H1 (cell line): ENCODE data around the gene UBAC1. TPM values are rescaled to one million over a fixed set of nuclear protein-coding genes. Genes with fewer than 3 reads are reported as not detected.

Source experiments
- GABPA ChIP-seq: IDR thresholded peaks from 2 replicates; pipeline ENCODE4 v1.6.1; 2011; ENCODE audit warnings: mild to moderate bottlenecking, low read length, moderate library complexity, borderline replicate concordance; ENCODE audit not compliant: insufficient read depth
- POLR2A ChIP-seq, 2 experiments: IDR thresholded peaks; 1 replicate in 1 of 2; 2 replicates in 1 of 2; pipeline ENCODE4 v1.6.1; 2011; ENCODE audit warnings: low read depth in 2 of 2, low read length in 2 of 2, mild to moderate bottlenecking in 2 of 2; ENCODE audit errors: control extremely low read depth in 1 of 2
- SIX5 ChIP-seq: IDR thresholded peaks from 2 replicates; pipeline ENCODE4 v1.6.1; 2011; ENCODE audit warnings: mild to moderate bottlenecking, low read depth, low read length
- polyA plus RNA-seq, 7 experiments: library from polyadenylated mRNA; depleted of rRNA in 3 of 7; stranded (reverse) in 5 of 7; unstranded in 2 of 7; fragments of >200 nt in 5 of 7; fragments of 200-250 nt in 2 of 7; gene quantifications; 1 replicate in 5 of 7; 2 replicates in 1 of 7; 4 replicates in 1 of 7; pipeline versions ENCODE4 v1.2.1 to v1.2.3, GENCODE V29; 2011 to 2013; ENCODE audit warnings: missing spikeins in 2 of 7, mixed read lengths in 2 of 7
- total RNA-seq: library from RNA; stranded (reverse); fragmentation: NEBNext Ultra II Directional; extraction: Animal tissue kit (Norgen Biotek cat#: 25700); gene quantifications from 2 replicates; pipeline ENCODE4 v1.2.1, GENCODE V29; 2021

Gene UBAC1
- total and polyA plus RNA-seq, 2 of the 8 experiments (the other 6 are each of a cell fraction or from before 2014, with no cell fraction given): 59.3 to 85.2 TPM

- TF ChIP-seq SIX5 (no peak), POLR2A (IDR thresholded peaks at IDR 0.05; ENCODE audit: control extremely low read depth in 1 of 2, low read depth in 2 of 2, low read length in 2 of 2) (no peak), GABPA (no peak)
Measured at GRCh38 chr9:135956802-135957174, 4.4 kb downstream of the UBAC1 start (continued).
